GM12873 (cell line): Measurements from ENCODE around the gene ESRP2.

Experiments
- CTCF ChIP-seq: IDR thresholded peaks from 2 replicates; pipeline ENCODE4 v1.5.1; 2012; ENCODE audit warnings: low read depth, mild to moderate bottlenecking, moderate library complexity, low read length, control low read depth; ENCODE audit not compliant: insufficient read depth; ENCODE audit errors: missing control alignments

ESRP2 gene

GRCh38 chr16:68235887-68236136, at the start of gene ESRP2:
TSS of gene ESRP2 (minus strand) at chr16:68236127. CDS start at chr16:68236045, 82 bp downstream.
- TF ChIP-seq CTCF, result no peak

- no peak for TF ChIP-seq CTCF
Observed at GRCh38 chr16:68285683-68286082, 49.8 kb upstream of the ESRP2 start.

GRCh38 chr16:68284847-68285246, 48.9 kb upstream of the ESRP2 start:
- TF ChIP-seq CTCF, result no peak

- TF ChIP-seq CTCF, result no peak
Observed at GRCh38 chr16:68283801-68284598, 48.1 kb upstream of the ESRP2 start.

GRCh38 chr16:68283346-68283745, 47.4 kb upstream of the ESRP2 start:
- TF ChIP-seq CTCF, result no peak

GRCh38 chr16:68282064-68282452, 46.1 kb upstream of the ESRP2 start:
- TF ChIP-seq CTCF, result no peak

- TF ChIP-seq CTCF, result no peak
Observed at GRCh38 chr16:68281368-68282063, 45.6 kb upstream of the ESRP2 start.
